GM19395 (cell line): ENCODE data around the gene CEP20.

Source experiments
- ATAC-seq: cut with Tn5 transposase; IDR thresholded peaks from one replicate; pipeline ENCODE4 v1.9.1; 2021; ENCODE audit warnings: mild to moderate bottlenecking, moderate library complexity; ENCODE audit not compliant: unreplicated experiment

Gene CEP20

DNA sequence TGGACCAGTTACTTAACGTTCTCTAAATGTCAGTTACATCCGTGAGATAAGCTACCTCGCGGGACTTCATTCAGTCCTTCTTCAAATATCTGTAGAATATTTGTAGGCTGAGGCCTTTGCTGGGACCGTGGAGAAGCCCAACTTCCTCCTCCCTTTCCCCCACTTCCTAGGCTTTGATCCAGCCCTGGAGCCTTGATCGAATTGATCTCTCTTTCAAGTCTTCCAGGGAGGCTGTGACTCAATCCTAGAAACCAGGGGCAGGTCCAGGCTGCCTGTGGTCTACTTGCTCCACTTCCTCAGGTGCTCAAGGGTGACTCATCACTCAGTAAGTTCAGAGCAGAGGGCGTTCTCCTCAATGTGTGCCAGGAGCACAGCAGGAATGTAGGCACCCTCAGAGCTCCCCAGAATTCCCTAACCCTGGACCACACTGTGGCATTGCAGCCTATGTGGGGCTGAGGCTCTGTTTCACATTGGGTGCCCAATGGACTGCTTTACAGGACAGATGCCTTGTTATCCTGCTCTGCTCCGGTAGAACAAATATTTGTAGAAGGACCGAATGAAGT is 11.2 kb upstream of the CEP20 start:
- ATAC-seq, result peak; percentile 70

DNA sequence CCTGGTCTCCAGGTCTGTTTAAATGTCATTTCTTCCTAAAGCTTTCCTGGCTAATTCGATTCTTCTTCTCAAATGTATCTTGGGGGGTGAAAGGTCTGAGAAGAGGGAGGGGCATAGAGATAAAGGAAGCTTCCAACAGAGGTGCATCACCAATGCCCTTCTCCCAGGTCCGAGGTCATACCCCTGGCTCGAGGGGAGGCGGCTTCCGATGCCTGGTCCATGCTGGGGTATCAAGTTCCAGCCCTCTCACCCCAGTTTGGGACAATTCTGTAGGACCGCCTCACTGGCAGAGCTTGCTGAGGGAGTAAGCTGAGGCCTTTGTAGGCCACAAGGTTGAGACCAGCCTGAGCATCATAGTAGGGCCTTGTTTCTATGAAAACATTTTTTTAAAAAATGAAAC is 10.3 kb upstream of the CEP20 start:
- no peak for ATAC-seq

DNA sequence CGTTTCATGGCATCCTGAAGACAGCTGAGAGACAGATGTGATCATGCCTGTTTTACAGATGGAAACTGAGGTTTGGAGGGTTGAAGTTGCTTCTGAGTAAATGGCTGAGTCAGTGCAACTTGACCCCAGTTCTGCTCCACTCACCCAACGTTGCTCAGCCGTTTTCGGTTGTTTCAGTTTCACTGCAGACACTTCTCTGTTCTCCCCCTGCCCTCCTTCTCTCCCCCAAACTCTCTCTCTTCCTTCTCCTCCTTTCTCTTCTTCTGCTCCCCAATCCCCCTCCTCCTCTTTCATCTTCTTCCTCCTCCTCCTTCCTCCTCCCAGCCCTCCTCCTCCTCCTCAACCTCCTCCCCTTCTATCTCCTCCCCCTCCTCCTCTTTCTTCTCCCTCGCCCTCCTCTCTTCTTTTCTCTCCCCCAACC is 9.4 kb upstream of the CEP20 start:
- ATAC-seq, result peak; percentile 75

DNA sequence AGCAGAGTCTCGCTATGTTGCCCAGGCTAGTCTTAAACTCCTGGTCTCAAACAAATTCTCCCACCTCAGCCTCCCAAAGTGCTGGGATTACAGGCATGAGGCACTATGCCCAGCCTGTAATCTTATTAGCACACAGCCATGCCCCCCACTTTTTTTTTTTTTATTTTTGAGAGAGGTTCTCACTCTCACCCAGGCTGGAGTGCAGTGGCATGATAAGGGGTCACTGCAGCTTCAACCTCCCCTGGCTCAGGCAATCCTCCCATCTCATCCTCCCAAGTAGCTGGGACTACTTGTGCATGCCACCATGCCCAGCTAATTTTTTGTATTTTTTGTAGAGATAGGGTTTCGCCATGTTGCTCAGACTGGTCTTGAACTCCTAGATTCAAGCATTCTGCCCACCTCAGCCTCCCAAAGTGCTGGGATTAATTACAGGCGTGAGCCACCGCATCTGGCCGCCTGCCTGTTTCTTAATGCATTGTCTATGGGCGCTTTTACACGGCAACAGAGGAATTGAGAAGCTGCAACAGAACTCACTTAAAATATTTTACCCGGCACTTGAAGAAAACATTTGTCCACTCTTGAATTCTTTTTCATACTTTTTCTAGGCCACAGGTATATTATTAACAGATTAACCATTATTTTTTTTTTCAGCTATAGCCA is 8.8 kb upstream of the CEP20 start:
- ATAC-seq, result peak; percentile 5

DNA sequence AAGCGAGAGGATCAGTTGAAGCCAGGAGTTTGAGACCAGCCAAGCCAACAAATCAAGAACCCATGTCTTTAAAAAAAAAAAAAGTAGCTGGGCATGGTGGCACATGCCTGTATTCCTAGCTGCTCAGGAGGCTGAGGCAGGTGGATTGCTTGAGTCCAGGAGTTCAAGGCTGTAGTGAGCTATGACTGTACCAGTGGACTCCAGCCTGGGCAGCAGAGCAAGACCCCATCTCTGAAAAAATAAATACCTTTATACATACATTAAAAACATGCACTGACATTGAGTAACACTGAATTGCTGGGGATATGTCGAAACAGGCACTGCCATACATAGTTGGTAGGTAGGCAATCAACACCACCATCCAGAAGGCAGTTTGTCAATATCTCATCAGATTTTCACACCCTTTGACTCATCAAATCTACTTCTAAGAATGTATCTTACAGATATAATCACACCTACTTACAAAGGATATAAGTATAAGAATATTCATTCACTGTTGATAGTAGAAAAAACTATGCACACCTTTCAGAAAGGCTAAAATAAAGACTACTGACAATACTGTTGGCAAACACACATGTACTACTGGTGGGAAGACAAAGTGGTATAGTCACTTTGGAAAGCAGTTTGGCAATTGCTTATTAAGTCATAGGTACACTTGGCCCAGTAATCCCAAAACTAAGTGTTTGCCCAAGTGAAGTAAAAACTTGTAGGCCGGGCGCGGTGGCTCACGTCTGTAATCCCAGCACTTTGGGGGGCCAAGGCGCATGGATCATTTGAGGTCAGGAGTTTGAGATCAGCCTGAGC is 6.4 kb upstream of the CEP20 start:
- ATAC-seq, result no peak

DNA sequence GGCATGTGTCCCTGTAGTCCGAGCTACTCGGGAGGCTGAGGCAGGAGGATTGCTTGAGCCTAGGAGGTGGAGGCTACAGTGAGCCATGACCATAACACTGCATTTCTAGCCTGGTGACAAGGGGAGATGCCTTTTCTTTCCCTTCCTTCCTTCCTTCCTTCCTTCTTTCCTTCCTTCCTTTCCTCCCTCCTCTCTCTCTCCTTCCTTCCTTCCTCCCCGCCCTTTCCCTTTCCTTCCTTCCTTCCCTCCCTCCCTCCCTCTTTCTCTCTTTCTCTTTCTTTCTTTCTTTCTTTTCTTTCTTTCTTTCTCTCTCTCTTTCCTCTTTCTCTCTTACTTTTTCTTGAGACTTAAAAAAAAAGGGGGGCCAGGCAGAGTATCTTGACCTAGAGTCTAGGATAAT is 3.1 kb upstream of the CEP20 start:
- ATAC-seq, result no peak

DNA sequence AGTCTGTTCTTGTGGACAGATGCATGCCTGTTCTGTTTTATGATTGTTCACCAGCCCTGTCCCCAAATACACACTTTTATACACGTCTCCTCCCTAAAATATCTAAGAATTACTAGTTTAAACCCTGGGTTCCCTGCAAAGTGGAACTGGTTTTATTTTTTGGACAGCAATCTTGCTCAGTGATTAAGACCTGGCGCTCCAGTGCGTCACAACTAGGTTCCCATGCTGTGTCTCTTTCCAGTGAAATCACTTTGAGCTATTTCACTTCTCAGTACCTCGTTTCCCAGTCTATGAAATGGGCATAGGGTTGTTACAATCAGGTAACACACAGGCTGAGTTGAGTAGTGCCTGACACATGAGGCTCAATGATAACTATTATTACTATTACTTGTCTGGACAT is 1.1 kb downstream of the CEP20 start:
- ATAC-seq, result no peak

DNA sequence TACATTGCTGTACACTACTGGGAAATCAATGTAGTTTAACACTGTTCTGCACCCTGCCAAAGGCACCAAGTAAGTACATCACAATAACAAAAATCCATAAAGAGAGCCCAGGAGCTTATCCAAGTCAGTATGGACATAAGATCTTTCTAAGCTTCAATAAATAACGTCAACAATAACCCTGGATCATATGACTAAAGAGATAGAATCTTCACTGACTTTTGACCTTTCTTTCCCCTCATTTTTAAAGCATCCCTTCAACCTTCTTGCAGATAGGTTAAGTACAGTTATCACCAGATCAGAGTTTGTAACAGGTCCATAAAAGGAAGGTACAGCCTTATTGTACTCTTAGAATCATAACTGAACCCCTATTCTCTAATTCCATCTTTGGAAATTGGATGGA is 2.3 kb downstream of the CEP20 start:
- ATAC-seq, result no peak

DNA sequence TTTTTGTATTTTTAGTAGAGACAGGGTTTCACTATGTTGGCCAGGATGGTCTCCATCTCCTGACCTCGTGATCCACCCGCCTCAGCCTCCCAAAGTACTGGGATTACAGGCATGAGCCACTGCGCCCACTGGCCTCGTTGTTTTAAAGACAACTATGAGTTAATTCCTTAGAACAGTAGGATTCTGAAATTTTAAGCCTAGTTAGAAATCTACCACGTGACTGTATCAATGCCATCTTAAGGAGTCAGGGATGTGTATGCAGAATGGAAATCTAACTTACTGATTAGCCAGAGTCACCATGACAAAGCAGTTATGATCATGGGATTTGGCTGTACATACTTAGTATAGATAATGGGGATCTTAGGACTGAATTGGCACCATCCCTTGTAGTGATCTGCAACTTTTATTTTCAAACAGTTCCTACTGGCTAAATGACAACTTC is 2.8 kb downstream of the CEP20 start:
- ATAC-seq, result no peak

DNA sequence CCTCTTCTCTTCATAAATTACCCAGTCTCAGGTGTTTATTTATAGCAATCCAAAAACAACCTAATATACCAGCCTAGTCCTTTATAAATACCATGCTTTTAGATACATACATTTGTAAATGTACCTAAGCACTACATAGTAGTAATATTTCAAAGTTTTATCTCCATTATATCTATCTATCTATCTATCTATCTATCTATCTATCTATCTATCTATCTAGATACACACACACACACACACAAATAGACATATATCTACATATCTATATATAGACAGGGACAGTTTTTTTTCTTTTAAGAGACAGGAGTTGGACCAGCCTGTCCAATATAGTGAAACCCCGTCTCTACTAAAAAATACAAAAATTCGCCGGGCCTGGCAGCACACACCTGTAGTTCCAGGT is 5.8 kb downstream of the CEP20 start:
- no peak for ATAC-seq

DNA sequence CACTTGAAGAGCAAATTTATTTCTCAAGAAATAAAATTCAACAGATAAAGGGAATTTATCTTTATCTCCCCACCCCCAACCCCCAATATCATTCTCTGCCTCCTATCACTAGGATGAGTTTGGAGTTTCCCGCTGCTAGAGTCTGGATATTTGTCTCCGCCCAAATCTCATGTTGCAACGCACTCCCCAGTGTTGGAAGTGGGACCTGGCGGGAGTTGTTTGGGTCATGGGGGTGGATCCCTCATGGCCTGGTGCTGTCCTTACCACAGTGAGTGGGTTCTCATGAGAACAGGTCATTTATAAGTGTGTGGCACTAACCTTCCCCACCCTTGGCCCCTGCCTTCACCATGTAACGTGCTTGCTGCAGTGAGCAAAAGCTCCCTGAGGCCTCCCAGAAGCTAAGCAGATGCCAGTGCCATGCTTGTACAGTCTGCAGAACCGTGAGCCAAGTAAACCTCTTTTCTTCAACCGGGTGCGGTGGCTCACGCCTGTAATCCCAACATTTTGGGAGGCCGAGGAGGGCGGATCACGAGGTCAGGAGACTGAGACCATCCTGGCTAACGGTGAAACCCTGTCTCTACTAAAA is 6.5 kb downstream of the CEP20 start:
- ATAC-seq, result no peak

DNA sequence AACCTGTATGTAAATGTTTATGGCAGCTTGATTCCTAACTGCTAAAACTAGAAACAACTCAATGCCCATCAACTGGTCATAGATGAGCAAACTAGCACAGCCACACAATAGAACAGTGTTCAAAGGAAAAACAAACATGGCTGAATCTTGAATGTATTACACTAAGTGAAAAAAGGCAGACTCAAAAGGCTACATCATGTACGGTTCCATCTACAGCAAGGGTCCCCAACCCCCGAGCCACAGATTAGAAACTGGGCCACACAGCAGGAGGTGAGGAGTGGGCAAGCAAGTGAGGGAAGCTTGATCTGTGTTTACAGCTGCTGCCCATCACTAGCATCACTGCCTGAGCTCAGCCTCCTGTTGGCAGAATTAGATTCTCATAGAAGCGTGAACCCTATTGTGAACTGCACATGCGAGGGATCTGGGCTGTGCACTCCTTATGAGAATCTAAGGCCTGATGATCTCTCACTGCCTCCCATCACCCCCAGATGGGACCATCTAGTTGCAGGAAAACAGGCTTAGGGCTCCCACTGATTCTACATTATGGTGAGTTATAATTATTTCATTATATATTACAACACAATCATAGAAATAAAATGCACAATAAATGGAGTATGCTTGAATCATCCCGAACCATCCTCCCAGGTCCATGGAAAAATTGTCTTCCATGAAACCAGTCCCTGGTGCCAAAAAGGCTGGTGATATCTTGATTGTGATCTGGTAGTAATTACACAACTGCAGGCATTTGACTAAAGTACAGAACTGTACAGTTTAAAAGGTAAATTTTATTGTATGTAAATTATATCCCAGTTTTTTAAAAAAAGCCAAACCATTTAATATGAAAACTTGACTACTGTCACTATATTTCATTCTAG is 7.7 kb downstream of the CEP20 start:
- ATAC-seq, result no peak

DNA sequence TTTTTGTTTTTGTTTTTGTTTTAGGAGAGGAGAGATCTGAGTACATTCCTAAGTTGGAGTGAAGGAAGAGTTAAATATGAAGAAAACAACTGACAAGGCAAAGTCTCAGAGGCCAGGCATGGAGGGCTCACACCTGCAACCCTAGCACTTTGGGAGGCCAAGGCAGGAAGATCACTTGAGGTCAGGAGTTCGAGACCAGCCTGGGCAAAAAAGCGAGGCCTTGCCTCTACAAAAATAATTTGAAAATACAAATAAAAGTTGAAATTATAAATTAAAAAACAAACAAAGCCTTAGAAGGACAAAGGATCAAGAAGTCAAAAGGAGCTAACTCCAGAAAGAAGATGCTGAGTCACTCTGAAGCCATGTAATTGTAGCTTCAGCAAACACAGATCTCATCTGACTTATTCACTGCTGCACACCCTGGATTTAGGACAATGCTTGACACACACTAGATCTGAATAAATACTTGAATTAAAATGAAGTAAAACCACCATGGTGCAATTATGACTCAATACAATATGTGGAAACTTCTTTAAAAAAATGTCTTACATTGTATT is 9.1 kb downstream of the CEP20 start:
- ATAC-seq, result no peak

DNA sequence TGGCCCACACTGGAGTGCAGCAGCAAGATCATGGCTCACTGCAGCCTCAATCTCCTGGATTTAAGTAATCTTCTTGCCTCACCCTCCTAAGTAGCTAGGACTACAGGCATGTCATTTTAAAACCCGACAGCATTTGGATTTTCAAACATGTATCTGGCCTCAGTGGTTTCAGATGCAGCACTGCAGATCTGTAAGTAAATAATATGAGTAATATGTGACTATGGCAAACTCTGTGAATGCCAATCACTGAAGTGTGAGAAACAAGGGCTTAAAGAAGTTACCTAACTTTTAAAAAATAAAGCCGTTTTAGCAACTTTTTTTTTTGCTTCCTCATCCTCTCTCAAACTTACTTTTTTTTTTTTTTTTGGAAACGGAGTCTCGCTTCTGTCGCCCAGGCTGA is 11.9 kb downstream of the CEP20 start:
- ATAC-seq, result no peak

DNA sequence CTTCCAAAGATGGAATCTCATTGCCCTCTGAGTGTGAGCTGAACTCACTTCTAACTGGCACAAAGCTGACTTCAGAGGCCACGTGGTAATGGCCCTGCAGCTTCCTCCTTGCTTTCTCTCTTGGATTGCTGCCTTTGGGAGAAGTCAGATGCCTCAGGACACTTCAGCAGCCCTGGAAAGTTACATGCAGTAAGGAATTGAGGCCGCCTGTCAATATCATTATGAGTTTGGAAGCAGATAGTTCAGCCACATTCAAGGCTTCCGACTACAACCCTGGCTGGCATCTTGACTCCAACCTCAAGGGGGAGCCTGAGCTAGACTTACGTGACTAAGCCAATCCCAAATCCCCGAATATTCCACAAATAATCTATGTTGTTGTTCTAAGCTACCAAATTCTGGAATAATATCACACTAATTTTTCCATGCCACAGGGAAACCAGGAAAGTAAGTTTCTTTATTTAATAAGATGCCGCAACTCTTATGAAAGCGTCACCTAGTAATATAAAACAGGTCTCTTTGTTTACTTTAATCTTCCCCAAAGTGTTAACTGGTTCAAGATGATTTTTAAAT is 13.6 kb downstream of the CEP20 start:
- ATAC-seq, result no peak

DNA sequence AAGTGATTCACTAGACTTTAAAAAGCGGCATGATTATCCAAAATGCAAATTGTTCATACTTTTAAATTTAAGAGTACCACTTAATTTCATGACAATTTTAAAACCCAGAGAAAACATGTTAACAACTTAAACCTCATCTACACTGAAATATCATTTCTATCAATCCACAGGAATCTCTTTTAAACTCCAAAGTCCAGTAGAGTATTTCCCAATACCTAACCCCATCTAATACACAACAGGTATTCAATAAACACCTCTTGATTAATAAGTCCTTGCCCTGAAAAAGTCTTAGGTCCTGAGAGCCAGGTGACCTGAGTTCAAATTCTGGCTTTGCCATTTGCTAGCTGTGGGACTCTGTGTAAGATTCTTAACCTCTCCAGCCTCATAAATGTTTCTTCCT is 14.7 kb downstream of the CEP20 start:
- ATAC-seq, result no peak

DNA sequence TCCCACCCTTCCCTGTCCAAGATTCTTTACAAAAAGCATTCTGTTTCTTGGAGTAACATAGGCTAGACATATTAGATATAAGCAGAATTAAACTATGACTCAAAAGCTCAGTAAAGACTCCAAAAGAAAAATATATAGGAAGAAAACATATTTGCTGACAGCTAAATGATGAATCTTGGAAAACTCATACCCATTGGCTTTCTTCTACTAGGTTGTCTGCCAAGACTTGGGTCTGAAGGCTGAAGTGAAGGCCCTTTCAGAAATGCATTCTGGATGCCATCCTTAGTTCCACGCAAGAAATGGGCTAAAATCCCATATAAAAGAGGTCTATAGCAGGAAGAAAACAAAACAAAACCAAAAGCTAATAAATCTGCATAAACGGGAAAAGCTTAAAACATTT is 15.1 kb downstream of the CEP20 start:
- ATAC-seq, result no peak

DNA sequence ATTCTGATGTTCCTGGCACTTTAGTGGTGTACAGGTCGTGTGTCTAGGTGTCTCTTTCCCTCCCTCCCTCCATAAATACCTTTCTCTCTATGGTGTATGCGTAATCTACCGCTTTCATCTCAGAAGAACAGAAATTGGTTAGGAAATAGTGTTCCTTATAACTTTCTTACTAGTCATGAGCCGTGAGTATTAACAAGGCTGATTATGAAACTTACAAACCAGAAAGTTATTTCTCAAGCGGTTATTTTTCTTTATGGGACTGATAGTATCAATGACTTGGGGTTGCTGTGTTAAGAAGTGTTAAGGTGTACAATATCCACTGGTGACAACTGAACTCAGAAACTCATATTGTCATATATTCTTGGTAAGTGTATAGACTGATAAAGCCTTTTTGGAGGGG is 18.4 kb downstream of the CEP20 start:
- no peak for ATAC-seq

DNA sequence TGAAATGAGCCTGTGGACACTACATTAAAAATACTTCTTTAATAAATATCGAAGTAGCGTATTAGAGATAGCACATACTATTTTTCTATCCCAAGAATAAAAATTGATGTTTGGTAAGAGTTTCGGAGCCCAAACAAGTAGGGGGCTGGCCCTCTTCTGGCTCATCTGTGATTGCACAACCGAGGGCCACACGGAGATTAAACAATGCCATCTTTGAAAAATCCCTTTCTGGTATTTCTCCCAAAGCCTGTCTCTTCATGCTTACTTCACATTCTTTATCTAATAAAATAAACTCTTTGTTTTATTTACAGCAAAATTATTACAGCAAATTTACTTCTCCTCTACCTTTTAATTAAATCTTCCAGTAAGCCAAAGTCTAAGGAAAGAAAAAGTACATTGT is 22.0 kb downstream of the CEP20 start:
- no peak for ATAC-seq

DNA sequence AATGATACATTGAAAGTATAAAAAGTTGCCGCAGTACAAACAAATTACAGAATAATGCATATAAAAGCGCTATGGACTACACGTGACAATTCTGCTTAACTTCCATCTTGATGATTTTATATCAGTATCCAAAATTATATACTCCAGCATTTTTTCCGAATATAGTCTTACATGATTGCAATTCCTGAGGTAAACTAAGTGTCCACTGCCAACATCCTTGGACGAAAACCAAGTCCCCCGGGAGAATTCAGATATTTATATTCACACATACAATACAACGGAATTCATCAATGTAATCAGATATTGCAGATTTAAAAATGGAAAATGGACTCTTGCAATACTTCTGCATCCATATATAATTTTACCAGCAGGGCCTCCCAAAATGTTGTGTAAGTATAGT is 22.7 kb downstream of the CEP20 start:
- no peak for ATAC-seq
